GM12874 (cell line): ENCODE data around the gene CDH26.

Source experiments
- CTCF ChIP-seq: IDR thresholded peaks from 2 replicates; pipeline ENCODE4 v1.5.1; 2011; ENCODE audit warnings: low read depth, mild to moderate bottlenecking, control low read depth, low read length, moderate library complexity; ENCODE audit not compliant: insufficient read depth

CDH26 gene

GRCh38 chr20:60008130-60008808, 50.0 kb downstream of the CDH26 start:
- TF ChIP-seq CTCF = no peak

GRCh38 chr20:60009318-60009717, 51.1 kb downstream of the CDH26 start:
- no peak for TF ChIP-seq CTCF

GRCh38 chr20:60009826-60010616, 51.8 kb downstream of the CDH26 start:
- peak; percentile 16; the same call in 1 of the 2 replicates for TF ChIP-seq CTCF

- TF ChIP-seq CTCF = no peak
These were observed 52.7 kb downstream of the CDH26 start for GRCh38 chr20:60010689-60011458.

- no peak for TF ChIP-seq CTCF
These were observed 53.6 kb downstream of the CDH26 start for GRCh38 chr20:60011512-60012507.

GRCh38 chr20:60013296-60014139, 55.3 kb downstream of the CDH26 start:
- TF ChIP-seq CTCF = no peak
